T-helper 1 cell treated with Interleukin-12 subunit alpha and Interleukin-12 subunit beta and Interleukin-4 antibody, amounts not matched to agents 30 μg/mL and 1 μg/mL, for 36 hours (primary cell): ENCODE measurements around the gene SLC44A2.
A peak's percentile ranks its signal among the peaks of the same experiment; 100 is the strongest.
"Not testable (repeated sequence)": the region's sequence is repeated elsewhere in the genome, so short reads cannot be mapped to it uniquely, and the experiment has no call there.

Experiments
- H3K27ac Mint-ChIP-seq: one replicate; pipeline ENCODE4 v1.8.0; 2021; ENCODE audit warnings: mild to moderate bottlenecking, mixed read lengths
- H3K27me3 Mint-ChIP-seq: one replicate; pipeline ENCODE4 v1.8.0; 2021; ENCODE audit warnings: low read depth, mixed read lengths
- H3K36me3 Mint-ChIP-seq: one replicate; pipeline ENCODE4 v1.8.0; 2021; ENCODE audit warnings: low read depth, mixed read lengths
- H3K4me1 Mint-ChIP-seq: one replicate; pipeline ENCODE4 v1.8.0; 2021; ENCODE audit warnings: low read depth, mixed read lengths
- H3K4me3 Mint-ChIP-seq: one replicate; pipeline ENCODE4 v1.8.0; 2021; ENCODE audit warnings: mild to moderate bottlenecking, moderate library complexity, mixed read lengths
- H3K9me3 Mint-ChIP-seq: one replicate; pipeline ENCODE4 v1.8.0; 2021; ENCODE audit warnings: mixed read lengths

The SLC44A2 gene

GRCh38 chr19:10653732-10654609 lies 28.6 kb downstream of the SLC44A2 start, which contains the start of gene ILF3:
TSS of gene ILF3 (plus strand) at chr19:10654346. CDS start at chr19:10670606, 16,260 bp downstream.
- Mint-ChIP-seq H3K4me1 (peaks cover 39% of the 10 kb centered on the region), H3K27ac (peak within 1 kb of the TSS; percentile 98), H3K36me3 (peaks cover 24% of the 10 kb centered on the region), H3K27me3 (peaks cover 3% of the 10 kb centered on the region), H3K4me3 (peak within 1 kb of the TSS; percentile 95), H3K9me3 (no peaks in the 10 kb centered on the region)

GRCh38 chr19:10654610-10655456 lies 29.5 kb downstream of the SLC44A2 start:
- peaks cover 40% of the 10 kb centered on the region for H3K4me1 Mint-ChIP-seq
- peaks cover 24% of the 10 kb centered on the region for H3K36me3 Mint-ChIP-seq
- H3K27me3 Mint-ChIP-seq: peaks cover 3% of the 10 kb centered on the region
- peak overlapping the region; percentile 95 for H3K4me3 Mint-ChIP-seq
- no peaks in the 10 kb centered on the region for H3K9me3 Mint-ChIP-seq
- peak overlapping the region; percentile 84 for H3K27ac Mint-ChIP-seq

DNA sequence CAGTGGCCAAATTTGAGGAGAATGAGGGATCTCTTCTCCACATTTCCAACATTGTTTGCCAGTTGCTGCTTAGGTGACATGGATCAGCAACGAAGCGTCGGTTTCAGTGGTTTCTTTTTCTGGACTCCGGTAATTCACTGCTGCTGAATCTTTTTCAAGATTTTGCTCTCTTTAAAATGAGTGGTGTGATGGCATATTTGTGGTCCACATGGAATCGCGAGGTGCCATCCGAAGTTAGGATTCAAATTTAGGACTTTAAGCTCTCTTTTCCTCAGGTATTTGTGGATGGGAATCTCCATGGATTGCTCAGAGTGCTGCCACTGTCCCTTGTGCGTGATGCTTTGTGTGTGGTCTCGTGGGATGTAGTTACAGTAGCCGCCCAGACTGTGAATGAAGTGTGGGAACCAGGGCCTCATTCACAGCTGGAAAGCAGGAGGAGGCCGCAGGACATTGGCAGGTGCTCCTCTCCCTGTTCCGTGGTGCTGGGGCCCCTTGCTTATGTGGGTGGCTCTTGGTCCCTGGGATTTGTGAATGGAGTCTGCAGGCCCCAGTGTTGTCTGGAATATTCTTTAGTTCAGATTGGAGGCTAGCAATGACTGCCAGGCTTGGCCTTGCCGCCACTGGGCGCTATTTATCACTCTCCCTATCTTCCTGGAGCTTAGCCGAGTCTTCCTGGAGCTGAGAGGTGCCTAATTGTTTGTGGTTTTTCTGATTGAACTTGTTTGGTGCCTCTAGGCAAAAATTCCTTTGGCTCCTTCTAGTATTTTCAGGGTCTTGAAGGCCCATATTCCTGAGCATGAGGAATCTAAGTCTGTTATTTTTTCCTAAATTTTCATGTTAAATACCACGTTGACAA lies 30.3 kb downstream of the SLC44A2 start:
- peaks cover 45% of the 10 kb centered on the region for H3K4me1 Mint-ChIP-seq
- peak overlapping the region; percentile 84 for H3K27ac Mint-ChIP-seq
- peaks cover 24% of the 10 kb centered on the region for H3K36me3 Mint-ChIP-seq
- H3K4me3 Mint-ChIP-seq: peak overlapping the region; percentile 91
- peaks cover 3% of the 10 kb centered on the region for H3K27me3 Mint-ChIP-seq
- no peaks in the 10 kb centered on the region for H3K9me3 Mint-ChIP-seq

- peak overlapping the region; percentile 62 for H3K27ac Mint-ChIP-seq
- no peaks in the 10 kb centered on the region for H3K27me3 Mint-ChIP-seq
- H3K4me3 Mint-ChIP-seq: no peak overlapping the region
- H3K9me3 Mint-ChIP-seq: no peaks in the 10 kb centered on the region
- H3K36me3 Mint-ChIP-seq: peaks cover 14% of the 10 kb centered on the region
- peaks cover 38% of the 10 kb centered on the region for H3K4me1 Mint-ChIP-seq
Measured at GRCh38 chr19:10660346-10660745, 35.0 kb downstream of the SLC44A2 start.

GRCh38 chr19:10661946-10662345 lies 36.6 kb downstream of the SLC44A2 start:
- Mint-ChIP-seq H3K4me1 (peaks cover 31% of the 10 kb centered on the region), H3K36me3 (peaks cover 4% of the 10 kb centered on the region), H3K27me3 (no peaks in the 10 kb centered on the region), H3K4me3 (no peak overlapping the region), H3K27ac (no peak overlapping the region), H3K9me3 (no peaks in the 10 kb centered on the region)

GRCh38 chr19:10662384-10663251 lies 37.3 kb downstream of the SLC44A2 start:
- Mint-ChIP-seq H3K27ac (no peak overlapping the region), H3K36me3 (no peaks in the 10 kb centered on the region), H3K4me1 (peaks cover 29% of the 10 kb centered on the region), H3K4me3 (no peak overlapping the region), H3K9me3 (no peaks in the 10 kb centered on the region), H3K27me3 (no peaks in the 10 kb centered on the region)

GRCh38 chr19:10663252-10663563 lies 37.9 kb downstream of the SLC44A2 start:
- not testable (repeated sequence) for H3K27me3 Mint-ChIP-seq, H3K27ac Mint-ChIP-seq, H3K4me3 Mint-ChIP-seq, H3K36me3 Mint-ChIP-seq, H3K9me3 Mint-ChIP-seq
- H3K4me1 Mint-ChIP-seq: peaks cover 34% of the 10 kb centered on the region

- no peaks in the 10 kb centered on the region for H3K27me3 Mint-ChIP-seq
- H3K9me3 Mint-ChIP-seq: no peaks in the 10 kb centered on the region
- H3K4me3 Mint-ChIP-seq: no peak overlapping the region
- H3K27ac Mint-ChIP-seq: no peak overlapping the region
- H3K36me3 Mint-ChIP-seq: peaks cover 10% of the 10 kb centered on the region
- peaks cover 18% of the 10 kb centered on the region for H3K4me1 Mint-ChIP-seq
Measured at GRCh38 chr19:10667867-10668266, 42.5 kb downstream of the SLC44A2 start.

DNA sequence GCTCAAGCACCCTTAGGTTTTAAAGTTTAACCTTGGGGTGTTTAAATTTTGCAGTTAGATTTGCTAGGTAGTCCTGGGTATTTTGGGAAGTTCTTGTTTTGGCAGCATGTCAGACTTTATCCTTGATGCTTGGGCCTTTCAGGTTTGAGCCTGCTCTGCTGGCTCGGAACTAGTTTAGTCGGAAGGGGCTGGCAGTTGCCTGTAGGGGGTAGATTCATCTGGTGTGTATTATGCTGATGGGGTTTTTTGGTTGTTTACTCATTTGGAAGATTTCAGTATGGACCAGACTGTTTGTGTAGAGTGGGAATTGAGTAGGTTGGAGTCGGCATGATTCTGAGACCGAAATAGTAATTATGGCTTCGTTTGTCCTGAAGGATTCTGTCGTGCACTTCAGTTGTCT lies 43.9 kb downstream of the SLC44A2 start:
- Mint-ChIP-seq H3K27me3 (no peaks in the 10 kb centered on the region), H3K27ac (no peak overlapping the region), H3K9me3 (no peaks in the 10 kb centered on the region), H3K4me3 (no peak overlapping the region), H3K36me3 (peaks cover 15% of the 10 kb centered on the region), H3K4me1 (peaks cover 17% of the 10 kb centered on the region)

DNA sequence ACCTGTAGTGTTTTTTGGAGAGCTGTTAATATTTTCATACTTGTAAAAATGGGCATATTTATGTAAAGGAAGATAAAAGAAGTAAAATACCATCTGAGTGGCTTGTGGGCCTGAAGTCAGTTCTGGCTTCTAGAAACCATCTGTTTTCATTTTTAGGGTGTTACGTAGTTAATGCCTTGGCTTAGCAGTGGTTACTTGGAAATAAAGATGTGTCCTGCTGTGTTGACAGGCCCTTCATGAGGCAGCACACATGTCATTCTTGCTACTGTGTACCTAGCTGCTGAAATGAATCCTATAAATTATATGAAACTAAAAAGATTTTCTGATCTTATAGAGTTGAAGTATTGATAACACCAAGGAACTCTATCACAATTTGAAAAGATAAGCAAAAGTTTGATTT lies 44.8 kb downstream of the SLC44A2 start:
- Mint-ChIP-seq H3K27ac (no peak overlapping the region), H3K36me3 (peaks cover 18% of the 10 kb centered on the region), H3K27me3 (no peaks in the 10 kb centered on the region), H3K9me3 (no peaks in the 10 kb centered on the region), H3K4me1 (peaks cover 19% of the 10 kb centered on the region), H3K4me3 (no peak overlapping the region)

GRCh38 chr19:10670876-10671804 lies 45.8 kb downstream of the SLC44A2 start:
- Mint-ChIP-seq H3K4me1 (peaks cover 17% of the 10 kb centered on the region), H3K9me3 (no peaks in the 10 kb centered on the region), H3K27ac (no peak overlapping the region), H3K27me3 (no peaks in the 10 kb centered on the region), H3K4me3 (no peak overlapping the region), H3K36me3 (peaks cover 21% of the 10 kb centered on the region)

- Mint-ChIP-seq H3K36me3 (peaks cover 24% of the 10 kb centered on the region), H3K4me1 (peaks cover 12% of the 10 kb centered on the region)
- not testable (repeated sequence) for H3K9me3 Mint-ChIP-seq, H3K27me3 Mint-ChIP-seq, H3K4me3 Mint-ChIP-seq, H3K27ac Mint-ChIP-seq
Measured at GRCh38 chr19:10671922-10672321, 46.6 kb downstream of the SLC44A2 start.

DNA sequence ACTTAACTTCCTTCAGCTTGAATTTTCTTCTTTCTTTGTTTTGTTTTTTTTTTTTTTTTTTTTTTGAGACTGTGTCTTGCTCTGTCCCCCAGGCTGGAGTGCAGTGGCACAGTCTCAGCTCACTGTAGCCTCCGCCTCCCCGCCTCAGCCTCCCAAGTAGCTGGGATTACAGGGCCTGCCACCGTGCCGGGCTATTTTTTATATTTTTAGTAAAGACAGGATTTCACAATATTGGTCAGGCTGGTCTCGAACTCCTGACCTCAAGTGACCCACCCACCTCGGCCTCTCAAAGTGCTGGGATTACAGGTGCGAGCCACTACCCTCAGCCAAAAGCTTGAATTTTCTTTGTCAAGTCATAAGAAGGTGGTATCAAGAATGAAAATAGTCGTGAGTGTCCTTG lies 49.9 kb downstream of the SLC44A2 start:
- H3K27ac Mint-ChIP-seq, H3K4me1 Mint-ChIP-seq, H3K4me3 Mint-ChIP-seq, H3K27me3 Mint-ChIP-seq, H3K9me3 Mint-ChIP-seq: not testable (repeated sequence)
- H3K36me3 Mint-ChIP-seq: peaks cover 33% of the 10 kb centered on the region
